A673 (cell line): ENCODE data around the gene ZNF10.

Experiments used
- EZH2 ChIP-seq: fragments of 200-600 bp; sonication (generic); IDR thresholded peaks from 2 replicates; pipeline ENCODE4 v1.6.1; 2017; ENCODE audit warnings: borderline replicate concordance, low read depth, mild to moderate bottlenecking, mixed read lengths, antibody characterized with exemption, low read length; ENCODE audit not compliant: poor library complexity, severe bottlenecking
- TF ChIP-seq, protein P1 (sequence below): fragments of 300-800, 200-600 bp; sonication (generic); conservative IDR thresholded peaks from 2 replicates; pipeline ENCODE4 v1.5.1; 2017; ENCODE audit warnings: low read depth, mild to moderate bottlenecking, antibody characterized with exemption, low read length, moderate library complexity, mixed read lengths

DNA sequence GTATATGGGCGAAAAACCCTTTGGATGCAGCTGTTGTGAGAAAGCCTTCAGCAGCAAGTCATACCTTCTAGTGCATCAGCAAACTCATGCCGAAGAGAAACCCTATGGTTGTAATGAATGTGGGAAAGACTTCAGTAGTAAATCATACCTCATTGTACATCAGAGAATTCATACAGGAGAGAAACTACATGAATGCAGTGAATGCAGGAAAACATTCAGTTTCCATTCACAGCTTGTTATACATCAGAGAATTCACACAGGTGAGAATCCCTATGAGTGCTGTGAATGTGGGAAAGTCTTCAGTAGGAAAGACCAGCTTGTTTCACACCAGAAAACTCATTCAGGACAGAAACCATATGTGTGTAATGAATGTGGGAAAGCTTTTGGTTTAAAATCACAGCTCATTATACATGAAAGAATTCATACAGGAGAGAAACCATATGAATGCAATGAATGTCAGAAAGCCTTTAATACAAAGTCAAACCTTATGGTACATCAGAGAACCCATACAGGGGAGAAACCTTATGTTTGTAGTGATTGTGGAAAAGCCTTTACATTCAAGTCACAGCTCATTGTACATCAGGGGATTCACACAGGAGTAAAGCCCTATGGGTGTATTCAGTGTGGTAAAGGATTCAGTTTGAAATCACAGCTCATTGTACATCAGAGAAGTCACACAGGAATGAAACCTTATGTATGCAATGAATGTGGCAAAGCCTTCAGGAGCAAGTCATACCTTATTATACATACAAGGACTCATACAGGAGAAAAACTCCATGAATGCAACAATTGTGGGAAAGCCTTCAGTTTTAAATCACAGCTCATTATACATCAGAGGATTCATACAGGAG lies 72.3 kb downstream of the ZNF10 start:
- TF ChIP-seq, protein P1, sequence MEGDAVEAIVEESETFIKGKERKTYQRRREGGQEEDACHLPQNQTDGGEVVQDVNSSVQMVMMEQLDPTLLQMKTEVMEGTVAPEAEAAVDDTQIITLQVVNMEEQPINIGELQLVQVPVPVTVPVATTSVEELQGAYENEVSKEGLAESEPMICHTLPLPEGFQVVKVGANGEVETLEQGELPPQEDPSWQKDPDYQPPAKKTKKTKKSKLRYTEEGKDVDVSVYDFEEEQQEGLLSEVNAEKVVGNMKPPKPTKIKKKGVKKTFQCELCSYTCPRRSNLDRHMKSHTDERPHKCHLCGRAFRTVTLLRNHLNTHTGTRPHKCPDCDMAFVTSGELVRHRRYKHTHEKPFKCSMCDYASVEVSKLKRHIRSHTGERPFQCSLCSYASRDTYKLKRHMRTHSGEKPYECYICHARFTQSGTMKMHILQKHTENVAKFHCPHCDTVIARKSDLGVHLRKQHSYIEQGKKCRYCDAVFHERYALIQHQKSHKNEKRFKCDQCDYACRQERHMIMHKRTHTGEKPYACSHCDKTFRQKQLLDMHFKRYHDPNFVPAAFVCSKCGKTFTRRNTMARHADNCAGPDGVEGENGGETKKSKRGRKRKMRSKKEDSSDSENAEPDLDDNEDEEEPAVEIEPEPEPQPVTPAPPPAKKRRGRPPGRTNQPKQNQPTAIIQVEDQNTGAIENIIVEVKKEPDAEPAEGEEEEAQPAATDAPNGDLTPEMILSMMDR = no peak
- no peak for TF ChIP-seq EZH2
